SK-N-SH (cell line): ENCODE results near the gene DMD.

Source experiments
- CTCF ChIP-seq: fragments of 200-600 bp; sonication (generic); IDR thresholded peaks from 2 replicates; pipeline ENCODE4 v1.6.1; 2017; ENCODE audit warnings: antibody characterized with exemption, mild to moderate bottlenecking, moderate library complexity
- POLR2AphosphoS5 ChIP-seq: IDR thresholded peaks from 2 replicates; pipeline ENCODE4 v1.6.1; 2012; ENCODE audit warnings: low read depth, low read length
- RFX5 ChIP-seq: IDR thresholded peaks from 2 replicates; pipeline ENCODE4 v1.6.1; 2012; ENCODE audit warnings: mild to moderate bottlenecking, improper control_type of control experiment, low read length
- TAF1 ChIP-seq: IDR thresholded peaks from 2 replicates; pipeline ENCODE4 v1.6.1; 2012; ENCODE audit warnings: low read depth, mild to moderate bottlenecking, low read length, moderate library complexity, borderline replicate concordance
- USF2 ChIP-seq: fragments of 150-350 bp; IDR thresholded peaks from 2 replicates; pipeline ENCODE4 v1.6.1; 2017; ENCODE audit warnings: antibody characterized with exemption, low read length, low read depth, borderline replicate concordance

GRCh38 chrX:31547416-31547815 lies 1663.9 kb downstream of the DMD start:
- no peak for TF ChIP-seq POLR2AphosphoS5
- TF ChIP-seq RFX5, result no peak
- TF ChIP-seq CTCF, result no peak
- TF ChIP-seq USF2, result no peak
- TF ChIP-seq TAF1, result no peak
